ENCODE results near the gene LRRC15.

The LRRC15 gene

DNA sequence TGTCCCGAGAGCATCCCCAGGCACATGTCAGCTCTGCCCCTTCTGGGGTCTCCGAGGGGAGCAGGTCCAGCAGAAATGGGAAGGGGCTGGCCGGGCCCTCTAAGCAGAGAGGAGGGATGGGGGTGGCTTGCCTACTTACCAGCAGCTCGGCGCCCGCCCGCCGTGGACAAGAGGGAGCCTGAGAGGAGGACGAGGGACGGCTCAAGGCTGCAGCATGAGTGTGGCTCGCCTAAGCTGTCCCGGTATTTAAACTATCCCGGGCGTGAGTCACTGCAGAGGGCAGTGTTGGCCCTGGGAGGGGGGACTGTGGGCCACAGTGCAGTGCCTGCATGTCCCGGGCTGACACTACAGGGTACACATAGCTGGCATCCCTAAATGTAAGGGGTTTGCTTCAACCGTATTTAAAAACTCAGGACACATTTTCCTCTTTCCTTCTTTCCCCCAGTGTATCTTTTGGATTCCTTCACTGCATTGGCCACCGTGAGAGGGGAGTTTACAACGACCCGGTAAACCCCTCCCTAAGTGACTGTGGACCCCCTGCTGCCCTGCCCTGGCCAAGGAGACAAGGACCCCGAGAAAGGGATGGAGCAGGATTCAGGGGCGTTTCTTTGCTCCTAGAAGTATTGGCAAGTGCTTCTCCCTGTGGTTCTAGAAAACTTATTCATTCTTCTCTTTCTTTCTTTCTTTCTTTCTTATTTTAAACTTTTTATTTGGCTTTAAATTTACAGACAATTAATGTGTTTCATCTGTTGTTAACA lies at the start of gene LRRC15:
TSS of gene LRRC15 (minus strand) at position 222 of the 758 bp plus-strand sequence. CDS start 8,700 bp downstream, outside the sequence.
- DNase-seq (ENCODE audit: low read depth, low spot score): no peak

DNA sequence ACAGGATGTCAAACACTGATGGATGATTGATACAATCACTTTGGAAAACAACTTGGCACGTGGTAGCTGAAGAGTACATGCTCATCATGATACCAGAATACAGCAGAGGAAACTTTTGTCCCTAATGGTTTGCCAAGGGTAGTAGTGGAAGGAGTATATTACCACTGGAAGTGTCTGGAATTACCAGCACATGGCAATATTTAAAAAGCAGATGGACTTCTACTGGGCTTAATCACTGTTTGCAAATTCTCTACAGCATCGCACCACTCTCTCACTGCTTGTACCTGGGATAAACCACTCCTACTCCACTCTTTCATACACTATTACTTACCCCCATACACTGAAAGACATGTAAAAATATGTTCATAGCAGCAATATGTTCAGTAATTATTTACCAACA lies 49.1 kb upstream of the LRRC15 start:
- no peak for DNase-seq (ENCODE audit: low read depth, low spot score)

DNA sequence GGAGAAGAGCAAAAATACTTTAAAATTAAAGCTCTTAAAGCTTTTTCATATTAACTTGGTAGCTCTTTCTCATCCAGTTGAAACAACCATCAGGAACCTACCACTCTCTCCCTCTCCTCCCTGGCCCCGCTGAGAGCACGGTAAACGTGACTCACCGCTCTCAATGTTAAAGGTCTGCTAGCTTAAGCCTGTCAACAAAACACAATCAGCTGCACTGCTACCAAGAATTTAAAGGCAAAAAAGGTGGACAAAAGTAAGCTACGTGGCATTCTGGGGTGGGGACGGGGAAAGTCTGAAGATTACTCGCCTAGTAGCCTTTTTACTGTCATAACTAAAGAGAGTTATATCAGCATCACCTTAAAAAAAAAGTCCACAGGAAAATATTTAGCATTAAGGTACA lies 37.9 kb upstream of the LRRC15 start:
- no peak for DNase-seq (ENCODE audit: low read depth, low spot score)

DNA sequence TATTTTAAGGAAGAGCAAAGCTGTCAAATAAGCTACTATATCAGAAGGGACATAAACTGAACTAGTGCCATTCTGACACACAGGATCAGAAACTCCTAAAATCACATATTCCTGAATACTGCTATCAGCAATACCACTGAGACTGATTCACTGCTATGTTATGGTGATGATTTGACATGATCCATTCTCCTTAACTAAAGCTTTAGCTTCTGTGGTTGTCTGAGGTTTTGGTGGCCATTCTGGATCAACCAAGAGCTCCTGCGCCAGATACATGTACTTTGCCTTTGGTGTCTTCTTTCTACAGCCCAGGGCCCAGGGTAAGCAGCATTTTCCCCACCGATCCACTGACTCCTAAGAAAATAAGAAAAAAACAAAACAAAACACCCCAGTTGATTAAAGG lies 36.2 kb upstream of the LRRC15 start:
- no peak for DNase-seq (ENCODE audit: low read depth, low spot score)

DNA sequence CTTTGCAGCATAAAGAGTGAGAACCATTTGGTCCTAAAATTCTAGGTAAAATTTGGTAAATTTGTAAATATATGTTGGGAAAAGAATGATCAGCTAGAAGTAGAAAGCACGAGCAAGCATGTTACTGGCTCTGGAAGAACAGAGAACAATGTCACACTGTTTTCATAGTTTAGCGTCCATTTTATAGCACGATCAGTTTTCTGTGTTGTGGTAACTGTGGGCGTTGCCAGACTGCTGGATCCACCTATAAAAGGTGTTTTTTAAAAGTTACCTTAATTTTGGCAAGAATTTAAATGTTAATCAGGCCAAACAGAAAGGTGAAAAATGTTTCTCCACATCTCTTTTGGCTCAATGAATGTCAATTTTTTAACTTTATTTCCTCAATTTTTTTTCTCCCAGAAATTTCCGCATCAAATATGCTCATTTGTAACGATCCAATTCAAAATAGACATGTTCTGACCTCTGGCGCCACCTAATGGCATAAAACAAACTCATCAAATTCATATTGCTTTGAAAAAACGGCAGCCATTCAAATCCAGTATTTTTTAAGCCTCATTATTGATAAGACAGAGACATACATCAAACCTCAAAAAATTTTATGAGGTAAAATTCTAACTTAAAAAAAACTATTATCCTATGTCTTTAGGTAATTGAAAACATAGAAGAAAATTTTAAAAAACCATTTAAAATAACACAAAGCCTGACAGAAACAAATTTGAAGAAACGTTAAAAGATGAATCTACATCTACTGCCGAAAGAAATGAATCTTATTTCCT lies 35.0 kb upstream of the LRRC15 start:
- DNase-seq (ENCODE audit: low read depth, low spot score): no peak

DNA sequence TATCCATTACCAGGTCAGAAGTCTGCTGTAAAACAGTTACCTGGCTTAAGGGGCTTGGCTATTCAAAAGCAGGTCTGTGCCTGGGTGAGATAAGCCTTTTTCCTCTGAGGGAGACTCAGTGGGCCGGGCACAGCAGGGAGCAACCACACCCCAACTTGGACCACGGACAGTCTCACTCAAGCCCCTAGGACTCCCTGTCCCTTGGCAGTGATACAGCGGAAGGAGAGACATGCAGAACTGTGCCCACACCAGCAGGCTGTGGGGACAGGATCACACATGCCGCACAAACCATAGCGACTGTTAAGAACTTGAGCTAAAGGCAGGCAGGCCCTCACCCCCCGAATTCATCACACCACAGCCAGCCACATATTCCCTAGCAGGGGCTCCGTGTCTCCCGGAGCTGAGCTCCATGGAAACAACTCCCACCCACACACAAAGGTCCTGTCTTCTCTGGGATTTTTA lies 32.4 kb upstream of the LRRC15 start:
- DNase-seq (ENCODE audit: low read depth, low spot score): no peak

DNA sequence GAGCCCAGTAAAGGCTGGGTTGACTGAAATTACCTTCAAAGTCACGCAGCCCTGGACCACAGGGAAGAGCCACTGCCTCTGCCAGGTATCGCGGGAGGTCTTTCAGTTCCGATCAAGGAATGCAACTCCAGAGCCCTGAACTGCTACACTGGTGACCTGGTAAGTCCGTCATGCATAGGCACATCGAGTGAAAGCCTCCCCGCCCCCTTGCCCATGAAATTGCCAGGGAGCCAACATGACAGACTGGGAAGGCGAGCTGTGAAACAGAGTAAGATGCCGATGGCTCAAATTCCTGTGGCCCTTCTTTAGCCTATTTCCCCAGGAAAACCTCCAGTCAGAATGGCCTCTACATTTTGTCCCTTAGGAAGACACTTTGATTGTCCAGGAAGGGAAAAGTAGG lies 31.8 kb upstream of the LRRC15 start:
- no peak for DNase-seq (ENCODE audit: low read depth, low spot score)

DNA sequence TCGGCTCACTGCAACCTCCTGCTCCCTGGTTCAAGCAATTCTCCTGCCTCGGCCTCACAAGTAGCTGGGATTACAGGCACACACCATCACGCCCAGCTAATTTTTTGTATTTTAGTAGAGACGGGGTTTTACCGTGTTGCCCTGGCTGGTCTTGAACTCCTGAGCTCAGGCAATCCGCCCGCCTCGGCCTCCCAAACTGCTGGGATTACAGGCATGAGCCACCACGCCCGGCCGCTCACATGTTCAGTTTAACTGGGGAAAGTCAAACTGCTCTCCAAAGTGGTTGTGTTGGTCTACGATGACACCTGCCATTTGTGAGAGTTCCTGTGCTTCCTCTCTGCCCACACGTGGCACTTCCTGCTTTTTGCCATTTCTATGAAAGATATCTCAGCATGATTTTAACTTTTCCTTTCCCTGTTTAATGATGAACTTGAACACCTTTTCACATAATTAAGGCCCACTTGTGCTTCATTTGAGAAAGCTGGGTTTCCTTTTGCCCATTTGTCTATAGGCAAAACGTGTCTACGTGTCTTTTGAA lies 30.4 kb upstream of the LRRC15 start:
- DNase-seq (ENCODE audit: low read depth, low spot score): no peak

DNA sequence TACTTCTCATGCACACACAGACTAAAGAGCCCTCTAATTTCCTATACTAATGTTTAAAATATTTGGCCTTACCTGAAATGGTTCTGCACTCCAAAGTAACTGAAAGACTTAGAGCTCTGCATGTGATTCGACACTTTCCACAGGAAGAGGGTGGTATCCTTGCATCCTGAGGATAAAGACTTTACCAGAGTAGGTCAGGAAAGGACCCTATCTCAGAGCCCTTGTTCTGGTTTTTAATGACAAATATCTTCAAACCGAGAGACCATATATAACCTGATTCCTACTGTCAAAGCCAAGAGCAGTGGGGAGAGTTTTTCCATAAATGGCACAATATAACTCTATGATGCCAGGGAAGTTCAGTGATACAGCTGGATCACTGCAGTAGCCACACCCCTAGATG lies 29.6 kb upstream of the LRRC15 start, which contains the start of gene GP5:
TSS of gene GP5 (minus strand) at position 101 of the 400 bp plus-strand sequence. CDS start 984 bp downstream, outside the sequence.
- no peak for DNase-seq (ENCODE audit: low read depth, low spot score)

DNA sequence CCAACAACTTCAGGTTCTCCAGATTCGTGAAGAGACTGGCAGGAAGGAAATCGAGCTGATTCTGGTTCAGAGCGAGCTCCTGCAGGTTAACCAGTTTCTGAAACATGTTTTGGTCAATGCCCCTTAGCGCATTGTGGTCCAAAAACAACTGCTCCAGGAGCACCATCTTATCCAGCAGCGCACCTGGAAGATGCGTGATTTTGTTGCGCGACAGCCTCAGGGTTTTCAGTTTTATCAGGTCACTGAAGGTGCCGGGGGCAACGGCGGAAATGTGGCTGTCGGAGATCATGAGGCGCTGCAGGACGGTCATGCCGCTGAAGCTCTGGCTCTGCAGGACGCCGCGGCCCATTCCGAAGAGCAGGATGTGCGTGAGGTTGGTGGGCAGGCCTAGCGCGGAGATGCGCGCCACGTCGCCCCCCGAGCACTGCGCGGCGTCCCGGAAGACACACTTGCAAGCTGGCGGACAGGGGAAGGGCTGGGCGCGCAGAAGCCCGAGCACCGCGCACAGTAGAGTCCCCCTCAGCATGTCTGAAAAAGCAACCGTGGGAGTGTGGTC lies 28.3 kb upstream of the LRRC15 start:
- DNase-seq (ENCODE audit: low read depth, low spot score): no peak

DNA sequence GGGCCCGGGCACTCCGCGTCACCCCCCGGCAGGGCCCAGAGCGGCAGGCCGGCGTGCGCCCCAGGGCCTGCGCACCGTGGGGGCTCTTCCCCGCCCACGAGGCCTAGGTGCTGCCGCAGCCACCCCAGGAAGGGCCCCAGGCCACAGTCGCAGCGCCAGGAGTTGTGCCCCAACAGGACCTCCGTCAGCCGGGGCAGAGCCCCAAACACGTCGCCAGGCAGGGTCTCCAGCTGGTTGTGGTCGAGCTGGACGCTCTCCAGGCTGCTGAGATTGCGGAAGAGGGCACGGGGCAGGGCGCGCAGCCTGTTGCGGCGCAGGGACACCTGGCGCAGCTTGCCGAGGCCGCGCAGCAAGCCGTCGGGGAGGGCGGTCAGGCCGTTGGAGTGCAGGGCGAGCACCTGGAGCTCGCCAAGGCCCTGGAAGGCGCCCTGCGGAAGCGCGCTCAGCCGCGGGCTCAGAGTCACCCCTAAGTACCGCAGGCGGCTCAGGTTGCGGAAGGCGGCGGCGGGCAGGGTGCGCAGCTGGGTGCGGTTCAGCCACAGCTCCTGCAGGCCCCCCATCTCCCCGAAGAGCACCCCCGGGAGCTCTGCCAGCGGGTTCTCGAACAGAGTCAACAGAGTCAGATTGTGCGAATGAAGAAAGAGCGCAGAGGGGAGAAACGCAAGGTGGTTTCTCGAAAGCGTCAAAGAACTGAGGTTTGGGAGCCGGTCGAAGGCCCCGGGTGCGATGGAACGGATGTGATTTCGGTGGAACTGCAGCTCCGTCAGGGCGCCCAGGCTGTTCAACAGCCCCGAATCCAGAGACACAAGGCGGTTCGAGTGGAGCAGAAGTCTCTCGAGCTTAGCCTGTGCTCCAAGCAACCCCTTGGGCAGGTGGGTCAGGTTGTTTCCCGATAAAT lies 27.6 kb upstream of the LRRC15 start:
- DNase-seq (ENCODE audit: low read depth, low spot score): no peak

DNA sequence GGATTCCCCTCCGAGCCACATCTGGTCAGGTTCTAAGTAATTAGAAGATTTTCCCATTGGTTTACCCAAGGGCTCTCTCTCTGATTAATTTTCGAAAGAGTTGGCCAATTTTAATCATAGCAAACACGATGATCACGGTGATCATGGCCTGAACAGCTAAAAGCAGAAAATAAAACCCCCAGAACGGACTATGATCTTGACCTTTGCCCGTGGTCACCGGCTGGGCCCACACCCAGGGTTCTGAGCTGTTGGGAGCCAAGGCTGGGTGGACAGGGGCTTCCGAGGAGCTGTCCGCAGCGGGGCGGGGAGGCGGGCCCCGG lies 27.0 kb upstream of the LRRC15 start:
- no peak for DNase-seq (ENCODE audit: low read depth, low spot score)

DNA sequence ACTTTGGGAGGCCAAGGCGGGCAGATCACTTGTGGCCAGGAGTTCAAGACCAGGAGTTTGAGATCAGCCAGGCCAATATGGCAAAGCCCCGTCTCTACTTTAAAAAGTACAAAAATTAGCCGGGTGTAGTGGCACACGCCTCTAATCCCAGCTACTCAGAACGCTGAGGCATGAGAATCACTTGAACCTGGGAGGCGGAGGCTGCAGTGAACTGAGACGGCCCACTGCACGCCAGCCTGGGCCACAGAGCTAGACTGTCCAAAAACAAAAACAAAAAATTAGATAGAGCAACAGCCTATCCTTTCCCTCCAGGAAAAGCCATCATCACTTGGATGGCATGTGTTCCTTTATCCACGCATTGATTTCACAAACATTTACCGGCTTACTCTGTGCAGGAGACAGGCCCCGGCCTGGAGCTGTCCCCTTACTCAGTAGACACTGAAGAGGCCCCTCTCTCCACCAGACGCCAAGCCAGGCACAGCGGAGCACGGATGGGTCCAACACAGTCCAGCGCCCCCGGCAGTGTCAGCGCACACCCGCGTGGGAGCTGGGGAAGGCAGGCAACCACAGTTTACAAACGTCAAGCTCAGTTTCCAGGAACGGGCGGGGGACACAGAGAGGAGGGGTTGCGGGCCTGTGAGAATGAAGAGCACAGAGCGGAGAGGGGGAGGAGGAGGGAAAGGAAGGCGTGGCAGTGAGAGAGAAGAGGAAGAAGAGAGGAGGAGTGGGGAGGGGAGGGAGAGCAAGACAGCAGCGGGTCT lies 26.4 kb upstream of the LRRC15 start:
- peak; percentile 23 for DNase-seq (ENCODE audit: low read depth, low spot score)

DNA sequence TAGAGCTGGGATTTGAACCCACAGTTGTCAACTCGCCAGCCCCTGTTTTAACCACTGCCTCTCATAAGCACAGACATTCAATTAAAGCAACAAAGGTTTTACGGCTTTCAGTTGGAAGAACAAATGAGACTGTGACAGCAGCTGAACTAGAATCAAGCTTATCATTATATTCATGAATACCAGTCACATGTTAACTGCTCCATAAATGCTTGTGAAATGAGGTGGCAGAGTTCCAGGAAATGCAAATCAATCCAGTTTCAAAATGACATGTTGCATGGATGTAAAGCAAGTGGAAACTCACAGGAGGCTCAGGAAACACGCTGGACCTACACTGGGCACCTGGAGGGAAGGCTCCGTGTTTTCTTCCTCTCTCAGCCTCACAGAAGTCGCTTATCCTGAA lies 25.7 kb upstream of the LRRC15 start:
- no peak for DNase-seq (ENCODE audit: low read depth, low spot score)

DNA sequence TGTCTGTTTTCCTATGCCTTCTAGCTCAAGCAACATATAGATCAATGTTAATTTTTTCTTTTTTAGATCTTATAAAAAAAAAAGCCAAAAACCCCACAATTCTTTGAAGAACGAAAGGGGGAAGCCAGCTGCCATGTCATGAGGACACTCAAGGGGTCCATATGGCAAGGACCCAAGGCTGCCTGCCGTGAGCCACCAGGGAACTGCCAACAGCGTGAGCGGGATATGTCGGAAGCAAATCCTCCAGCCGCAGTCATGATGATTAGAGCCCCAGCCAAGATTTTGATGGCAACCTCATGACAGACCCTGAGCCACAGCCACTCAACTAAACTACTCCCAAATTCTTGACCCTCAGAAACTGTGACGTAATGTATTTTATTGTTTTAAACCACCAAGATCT lies 23.0 kb upstream of the LRRC15 start:
- no peak for DNase-seq (ENCODE audit: low read depth, low spot score)

DNA sequence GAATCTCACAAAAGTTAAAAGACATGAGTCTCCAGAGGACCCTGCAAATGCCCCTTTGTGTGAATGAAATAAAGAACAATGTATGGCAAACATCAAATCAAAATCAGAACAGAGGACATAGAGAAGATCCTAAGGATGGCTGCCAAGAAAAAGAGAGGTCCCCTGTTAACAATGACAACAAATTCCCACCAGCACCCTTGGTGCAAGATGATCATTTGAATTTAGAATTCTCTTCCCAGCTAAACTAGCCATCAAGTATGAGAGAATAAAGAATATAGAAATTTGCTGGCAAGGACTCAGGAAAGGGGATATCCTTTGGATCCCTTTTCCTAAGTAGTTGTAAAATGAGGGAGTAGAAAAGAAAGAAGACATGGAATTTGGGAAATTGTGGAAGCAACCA lies 21.3 kb upstream of the LRRC15 start:
- no peak for DNase-seq (ENCODE audit: low read depth, low spot score)

DNA sequence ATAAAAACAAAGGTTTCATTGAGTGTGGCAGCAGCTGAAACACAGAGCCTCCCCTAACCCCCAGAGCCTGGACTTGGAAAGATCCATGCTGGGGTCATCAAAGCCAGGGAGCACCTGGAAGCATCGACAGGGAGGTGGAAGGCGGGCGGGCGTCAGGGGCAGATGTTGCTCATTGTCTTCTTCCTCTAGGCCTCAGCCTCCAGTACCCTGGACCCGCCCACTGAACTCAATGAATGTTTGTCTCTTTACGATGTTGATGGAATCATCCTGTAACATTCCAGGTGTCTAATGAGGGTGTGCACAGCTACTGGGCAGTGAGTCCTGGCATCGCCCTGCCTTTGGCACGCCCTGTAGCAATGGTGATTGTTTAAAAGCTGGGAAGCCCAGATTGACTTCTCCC lies 19.7 kb upstream of the LRRC15 start:
- DNase-seq (ENCODE audit: low read depth, low spot score): no peak

DNA sequence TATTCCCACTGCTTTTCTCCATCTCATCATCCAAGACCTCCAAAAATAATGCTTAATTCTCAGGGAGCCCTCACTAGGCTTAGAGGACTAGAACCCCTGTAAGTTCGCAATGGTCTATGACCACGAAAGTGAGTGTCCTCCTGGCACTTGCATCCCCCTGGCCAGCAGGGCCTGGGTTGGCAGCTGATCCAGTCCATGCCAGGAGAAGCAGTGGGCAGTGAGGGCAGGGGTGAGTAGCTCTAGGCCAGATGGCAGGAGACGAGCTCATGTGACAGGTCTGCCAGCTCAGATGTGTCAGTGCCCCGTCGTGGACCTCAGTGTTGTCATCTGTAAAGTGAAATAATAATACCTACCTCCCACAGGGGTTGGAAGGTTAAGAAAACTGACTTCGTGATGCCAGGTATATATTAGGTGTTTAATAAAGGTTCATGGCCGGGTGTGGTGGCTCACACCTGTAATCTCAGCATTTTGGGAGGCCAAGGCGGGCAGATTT lies 18.4 kb upstream of the LRRC15 start:
- no peak for DNase-seq (ENCODE audit: low read depth, low spot score)

DNA sequence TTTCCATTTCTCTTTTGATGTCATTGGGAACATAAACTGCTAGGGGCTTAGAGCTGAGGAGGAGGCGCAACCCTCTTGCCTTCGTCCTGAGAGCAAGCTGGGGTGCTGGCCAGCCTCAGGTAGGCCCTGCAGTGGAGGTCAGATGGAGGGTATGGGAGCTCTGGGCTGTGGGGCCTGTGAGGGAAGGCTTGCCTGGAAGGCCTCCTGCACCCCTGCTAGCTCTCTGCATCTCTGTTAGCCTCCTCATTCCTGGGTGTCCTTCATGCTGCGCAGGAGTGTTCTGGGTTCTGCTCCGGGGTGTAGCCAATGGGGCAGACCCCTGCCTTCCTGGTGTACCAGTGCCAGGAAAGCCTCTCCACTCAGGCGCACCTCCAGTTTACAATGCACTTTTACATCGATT lies 17.7 kb upstream of the LRRC15 start:
- DNase-seq (ENCODE audit: low read depth, low spot score): no peak

DNA sequence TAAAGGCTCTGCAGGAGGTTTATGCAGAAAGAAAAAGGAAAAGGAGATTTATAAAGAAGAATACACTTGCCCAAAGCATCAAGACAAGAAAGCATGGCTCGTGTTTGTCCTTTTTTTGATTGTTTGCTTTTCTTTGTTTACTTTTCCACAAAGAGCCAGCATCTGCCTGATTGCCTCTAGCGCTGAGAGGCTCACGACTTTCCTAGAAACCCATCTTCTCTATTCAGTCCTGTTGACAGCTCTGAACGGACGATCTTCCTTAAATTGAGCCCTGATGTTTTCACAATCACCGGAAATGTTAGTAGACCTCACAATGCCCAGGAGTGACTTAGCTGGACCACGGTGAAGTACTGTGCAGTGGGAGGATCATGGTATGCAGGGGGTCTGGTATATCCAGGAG lies 17.1 kb upstream of the LRRC15 start:
- no peak for DNase-seq (ENCODE audit: low read depth, low spot score)

DNA sequence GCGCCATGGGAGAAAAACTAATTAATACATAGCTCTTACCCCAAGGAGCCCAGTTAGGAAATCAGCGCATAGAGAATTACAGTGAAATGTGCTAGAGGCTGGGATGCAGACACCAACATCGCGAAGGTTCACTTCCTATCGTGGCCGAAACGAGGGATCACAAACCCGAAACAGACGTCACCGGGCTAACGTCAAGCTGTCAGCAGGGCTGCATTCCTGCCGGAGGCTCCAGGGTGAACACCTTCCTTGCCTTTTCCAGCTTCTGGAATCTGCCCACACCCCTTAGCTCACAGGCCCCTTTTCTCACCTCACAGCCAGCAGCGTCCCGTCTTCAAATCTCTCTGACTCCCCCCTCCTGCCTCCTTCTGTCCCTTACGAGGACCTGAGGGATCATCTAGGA lies 16.5 kb upstream of the LRRC15 start:
- DNase-seq (ENCODE audit: low read depth, low spot score): no peak

Data from activated naive CD8-positive, alpha-beta T cell treated with anti-CD3 and anti-CD28 coated beads, Interleukin-2, amount 50 U/mL, for 16 hours (primary cell).